Islet of Langerhans (tissue), 1 donor: ENCODE results near the gene CRABP1.
"Not testable (repeated sequence)": the region's sequence is repeated elsewhere in the genome, so short reads cannot be mapped to it uniquely, and the experiment has no call there.

Experiments
- FAIRE-seq: peaks from one replicate; lab custom pipeline; 2011; peaks lifted over from hg19 to GRCh38; lab: Jason Lieb, UNC

CRABP1 gene

GRCh38 chr15:78374436-78375393, 34.6 kb downstream of the CRABP1 start:
- FAIRE-seq, result no peak

GRCh38 chr15:78380143-78380542, 40.0 kb downstream of the CRABP1 start:
- not testable (repeated sequence) for FAIRE-seq

- no peak for FAIRE-seq
Observed at GRCh38 chr15:78382114-78382880, 42.1 kb downstream of the CRABP1 start.

DNA sequence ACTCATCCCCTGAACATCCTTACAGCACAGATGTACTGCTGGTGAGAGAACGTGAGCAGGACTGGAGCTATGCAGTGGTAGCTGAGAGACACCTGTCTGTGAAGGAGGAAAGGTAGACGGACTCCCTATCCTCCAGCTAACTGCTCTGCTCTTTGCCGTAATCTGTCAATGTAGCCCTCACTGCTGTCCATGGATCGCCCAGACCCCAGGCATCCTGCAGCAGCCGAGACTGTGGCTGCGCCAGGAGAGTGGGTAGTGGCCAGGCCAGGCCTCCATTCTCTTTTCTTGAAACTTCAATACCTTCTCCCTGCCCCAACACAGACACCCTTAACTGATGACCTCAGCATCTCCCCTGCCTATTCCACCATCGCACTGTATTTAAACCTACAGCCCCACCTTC, 44.5 kb downstream of the CRABP1 start:
- no peak for FAIRE-seq

- FAIRE-seq, result no peak
Observed at GRCh38 chr15:78387246-78388037, 47.3 kb downstream of the CRABP1 start.

GRCh38 chr15:78388865-78389264, 48.7 kb downstream of the CRABP1 start:
- FAIRE-seq, result no peak

- FAIRE-seq, result no peak
Observed at GRCh38 chr15:78389322-78389721, 49.2 kb downstream of the CRABP1 start.

- FAIRE-seq, result no peak
Observed at GRCh38 chr15:78389738-78390137, 49.6 kb downstream of the CRABP1 start.

DNA sequence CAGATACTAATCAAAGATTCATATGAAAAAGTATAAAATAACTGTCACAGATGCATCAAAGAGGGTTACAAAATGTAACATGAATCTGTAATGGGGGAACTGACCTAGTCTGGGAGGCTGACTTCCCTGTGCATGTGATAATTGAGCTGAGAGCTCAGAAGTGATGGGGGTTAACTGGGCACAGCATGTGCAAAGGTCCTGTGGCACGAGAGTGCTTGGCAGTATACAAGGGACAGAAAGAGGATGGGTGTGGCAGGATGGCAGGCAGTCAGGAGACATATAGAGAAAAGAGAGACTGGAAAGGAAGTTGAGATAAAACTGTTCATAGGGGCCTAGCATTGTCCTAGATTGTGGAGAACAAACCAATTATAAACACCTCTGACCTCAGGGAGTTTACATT, 50.1 kb downstream of the CRABP1 start:
- no peak for FAIRE-seq

DNA sequence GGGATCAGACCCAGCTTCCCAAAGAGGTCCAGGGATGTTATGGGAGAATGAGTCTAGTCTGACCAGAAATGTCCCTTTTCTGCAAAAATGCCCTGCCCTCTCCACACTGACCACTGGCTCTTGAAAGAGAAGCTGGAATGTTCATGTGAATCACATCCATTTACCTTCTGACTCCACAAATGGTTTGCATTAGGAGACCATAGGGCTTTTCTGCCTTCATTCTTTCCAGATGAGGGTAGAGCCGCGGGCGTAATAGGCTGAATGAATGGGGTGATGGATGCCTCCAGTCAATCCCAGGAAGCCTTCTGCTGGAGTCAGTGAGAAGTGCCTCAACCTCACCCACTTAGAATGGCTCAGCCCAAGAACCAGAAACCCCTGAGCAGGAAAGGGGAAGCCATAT, 50.7 kb downstream of the CRABP1 start:
- FAIRE-seq, result no peak

DNA sequence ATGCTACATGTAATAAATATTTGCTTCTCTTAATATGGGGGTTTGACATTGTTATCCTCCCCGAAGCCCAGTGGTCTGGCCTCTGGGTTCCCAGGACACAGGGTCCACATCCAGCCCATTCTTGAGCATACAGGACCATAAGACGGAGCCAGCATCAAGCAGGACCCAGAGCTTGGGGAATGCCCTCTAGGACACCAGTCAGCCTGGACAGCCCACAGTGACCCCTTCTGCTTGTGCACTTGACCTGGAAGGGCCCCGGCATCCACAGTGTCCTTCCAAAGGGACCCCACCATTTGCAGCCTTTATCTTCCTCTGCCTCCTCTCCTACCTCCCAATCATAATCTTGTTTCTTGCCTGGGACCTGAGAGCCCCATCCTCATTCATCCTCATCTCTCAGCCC, 51.6 kb downstream of the CRABP1 start:
- FAIRE-seq, result no peak

DNA sequence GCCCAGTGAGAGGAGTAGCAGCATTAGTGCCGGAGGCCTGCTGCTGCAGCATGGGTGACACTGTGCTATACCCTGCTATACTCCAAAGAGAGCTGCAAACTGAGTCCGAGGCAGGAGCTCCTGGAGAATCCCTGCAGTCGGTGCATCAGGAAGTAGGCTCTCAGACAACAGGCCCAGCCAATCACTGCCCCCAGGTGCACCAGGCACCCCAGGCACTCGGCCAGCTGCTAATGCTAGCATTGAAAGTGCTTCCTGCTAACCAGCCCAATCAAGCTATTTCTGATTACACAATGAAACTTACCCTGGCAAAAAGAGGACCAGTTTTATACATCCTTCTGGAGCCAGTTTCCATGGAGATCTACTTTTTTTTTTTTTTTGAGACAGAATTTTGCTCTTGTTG, 52.3 kb downstream of the CRABP1 start:
- FAIRE-seq, result no peak

GRCh38 chr15:78393137-78393536, 53.0 kb downstream of the CRABP1 start:
- FAIRE-seq, result no peak

DNA sequence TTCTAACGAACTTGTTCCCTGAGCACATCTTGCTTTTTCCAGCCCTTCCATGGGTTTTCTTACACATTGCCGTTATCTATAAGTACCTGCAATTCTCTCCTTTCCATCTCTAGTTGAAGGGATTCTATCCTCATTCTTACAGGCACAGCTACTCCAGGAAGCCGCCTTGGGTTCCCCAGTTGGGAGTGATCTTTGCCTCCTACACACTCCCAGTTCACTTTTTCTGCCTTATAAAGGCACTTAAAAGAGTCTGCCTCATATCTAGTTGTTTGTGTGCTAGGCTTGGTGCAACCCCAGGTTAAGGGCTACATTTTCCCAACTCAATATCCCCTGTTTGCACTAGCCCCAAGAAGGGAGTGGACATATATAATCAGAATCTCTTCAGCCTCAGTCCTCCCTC, 53.9 kb downstream of the CRABP1 start:
- FAIRE-seq, result no peak

- no peak for FAIRE-seq
Observed at GRCh38 chr15:78394981-78395616, 54.9 kb downstream of the CRABP1 start.

GRCh38 chr15:78396186-78396814, 56.1 kb downstream of the CRABP1 start:
- FAIRE-seq, result no peak

GRCh38 chr15:78396976-78397375, 56.8 kb downstream of the CRABP1 start:
- FAIRE-seq, result no peak

DNA sequence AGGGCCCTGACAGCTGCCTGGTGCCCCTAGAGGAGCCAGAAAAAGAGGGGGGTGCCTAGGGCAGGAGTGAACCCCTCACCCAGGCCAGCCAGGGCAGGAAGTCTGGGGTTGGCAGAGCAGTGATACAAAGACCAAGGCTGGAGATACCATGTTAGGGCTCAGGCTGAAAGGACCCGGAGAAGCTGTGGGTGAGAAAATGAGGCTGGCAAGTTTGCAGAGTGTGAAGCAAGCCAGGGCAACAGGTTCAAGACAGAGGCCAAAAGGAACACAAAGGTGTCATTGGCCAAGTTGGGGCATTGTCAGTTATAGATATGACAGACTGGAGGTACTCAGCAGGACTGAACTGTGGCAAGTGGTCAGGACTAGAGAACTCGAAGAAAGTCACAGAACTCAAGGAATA, 57.2 kb downstream of the CRABP1 start:
- no peak for FAIRE-seq
